Transverse colon (tissue), 4 donors: Measurements from ENCODE around the gene LCA5L. TPM values are rescaled to one million over a fixed set of nuclear protein-coding genes. Genes with fewer than 3 reads are reported as not detected.
A peak's percentile ranks its signal among the peaks of the same experiment; 100 is the strongest.

Experiments used
- DNase-seq: peaks from one replicate; pipeline ENCODE4 v3.0.0-alpha.2; 2019
- H3K27ac ChIP-seq, 4 donors: fragments of 200-600 bp; sonication (generic); 2 replicates each; pipeline ENCODE4 v1.5.1; 2016 to 2018; ENCODE audit warnings: inconsistent platforms in 4 of 4
- H3K27me3 ChIP-seq: fragments of 200-600 bp; sonication (generic); 2 replicates; pipeline ENCODE4 v1.5.1; 2017; ENCODE audit warnings: inconsistent platforms
- H3K36me3 ChIP-seq, 4 donors: fragments of 200-600 bp; sonication (generic); 2 replicates each; pipeline ENCODE4 v1.5.1; 2017 to 2019; ENCODE audit warnings: inconsistent platforms in 4 of 4
- H3K4me1 ChIP-seq, 4 donors: fragments of 200-600 bp; sonication (generic); 2 replicates each; pipeline ENCODE4 v1.5.1; 2017 to 2020; ENCODE audit warnings: inconsistent platforms in 4 of 4
- H3K4me3 ChIP-seq, 4 donors: fragments of 200-600 bp; sonication (generic); 1 replicate in 1 of 4; 2 replicates in 3 of 4; pipeline versions ENCODE4 v1.5.1 to v1.6.1; 2017 to 2019; ENCODE audit warnings: inconsistent platforms in 4 of 4
- H3K9me3 ChIP-seq, 2 donors: fragments of 200-600 bp; sonication (generic); 2 replicates each; pipeline ENCODE4 v1.5.1; 2017 to 2019; ENCODE audit warnings: inconsistent platforms in 2 of 2
- EP300 ChIP-seq: sonication (generic); formaldehyde crosslinking; IDR thresholded peaks from one replicate; pipeline ENCODE4 v1.6.1; 2017; ENCODE audit warnings: antibody characterized with exemption, low read depth
- POLR2A ChIP-seq: fragments of 450-650 bp; IDR thresholded peaks from one replicate; pipeline ENCODE4 v1.6.1; 2016; ENCODE audit warnings: antibody characterized with exemption, mild to moderate bottlenecking, moderate library complexity
- POLR2AphosphoS5 ChIP-seq, 3 donors: sonication (generic); formaldehyde crosslinking; IDR thresholded peaks; one replicate each; pipeline ENCODE4 v1.6.1; 2016; ENCODE audit warnings: antibody characterized with exemption in 3 of 3
- WGBS, 2 donors: methylation state at CpG; one replicate each; pipeline ENCODE4 v1.1.5; 2018; ENCODE audit warnings: low coverage in 1 of 2; 5-methylcytosine and 5-hydroxymethylcytosine counted together
- in situ Hi-C, 4 donors: fragments of 200-750 bp; cut with MboI; loops; one replicate each; pipeline versions ENCODE4 v1.15.0 to v1.15.1; 2017; ENCODE audit warnings: low sequenced_read_pairs in 3 of 4, low pct_ligation_motif_present in 1 of 4, low pct_unique_long_range_greater_than_20kb in 1 of 4
- intact Hi-C: fragments of 100-400 bp; cut with DNase I; formaldehyde crosslinking; loops from one replicate; pipeline ENCODE4 v1.15.1; 2023; ENCODE audit warnings: low total_unique reads
- total RNA-seq, 4 donors: library from RNA; depleted of rRNA; stranded (reverse); fragments of >200 nt; gene quantifications; one replicate each; pipeline ENCODE4 v1.1.0, GENCODE V29; 2016
- TF ChIP-seq, protein P1 (sequence below), 5 experiments: fragments of 200-600 bp in 3 of 5; fragments of 450-650 bp in 2 of 5; sonication (generic) in 3 of 5; IDR thresholded peaks; 1 replicate in 2 of 5; 2 replicates in 3 of 5; pipeline ENCODE4 v1.5.1; 2016 to 2017; ENCODE audit warnings: antibody characterized with exemption in 5 of 5, inconsistent platforms in 3 of 5, mild to moderate bottlenecking in 2 of 5, moderate library complexity in 1 of 5

LCA5L gene
- total RNA-seq, 4 donors from 2014 or later = 0.55 to 0.79 TPM; not detected in 2

DNA sequence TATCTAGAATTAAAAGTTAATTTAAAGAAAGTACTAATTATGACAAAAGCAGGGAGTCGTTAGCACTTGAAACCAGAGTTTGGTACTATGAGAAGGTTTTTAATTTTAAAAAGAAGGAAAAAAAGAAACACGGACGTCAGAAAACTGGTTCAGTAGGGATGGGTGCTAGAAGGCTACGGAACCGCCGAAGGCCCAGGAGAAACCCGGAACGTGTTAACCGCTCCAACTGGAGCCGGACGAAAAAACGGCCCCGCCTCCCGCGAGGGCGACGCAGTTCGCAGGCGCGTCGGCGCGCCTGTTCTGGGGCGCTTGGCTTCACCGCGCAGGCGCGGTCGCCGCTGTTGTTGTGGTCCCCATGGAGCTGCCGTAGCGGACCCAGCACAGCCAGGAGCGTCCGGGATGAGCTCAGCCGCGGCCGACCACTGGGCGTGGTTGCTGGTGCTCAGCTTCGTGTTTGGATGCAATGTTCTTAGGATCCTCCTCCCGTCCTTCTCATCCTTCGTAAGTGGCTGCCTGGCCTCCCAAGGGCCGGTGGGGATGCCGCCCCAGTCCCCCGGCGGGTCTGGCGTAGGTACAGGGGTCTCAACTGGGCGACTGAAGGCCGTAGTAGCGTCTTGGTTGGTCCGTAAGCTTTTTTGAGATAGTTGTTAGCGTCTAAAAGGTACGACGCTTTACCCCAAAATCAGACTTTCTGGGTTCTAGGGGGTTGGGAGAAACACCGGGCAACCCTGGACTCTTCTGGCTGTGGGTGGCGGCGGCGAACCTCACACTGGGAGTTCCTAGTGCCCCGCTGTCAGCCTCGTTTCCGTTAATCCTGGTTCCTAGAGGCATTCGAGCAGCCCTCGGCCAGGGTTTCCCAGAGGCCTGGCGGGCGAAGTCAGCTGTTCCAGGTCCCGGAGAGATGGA, 65.3 kb downstream of the LCA5L start:
- TF ChIP-seq POLR2AphosphoS5 (IDR thresholded peaks at IDR 0.05) (peak; percentile 84 to 93 (median 87)), EP300 (no peak), POLR2A (peak; percentile 80)
- TF ChIP-seq, protein P1, sequence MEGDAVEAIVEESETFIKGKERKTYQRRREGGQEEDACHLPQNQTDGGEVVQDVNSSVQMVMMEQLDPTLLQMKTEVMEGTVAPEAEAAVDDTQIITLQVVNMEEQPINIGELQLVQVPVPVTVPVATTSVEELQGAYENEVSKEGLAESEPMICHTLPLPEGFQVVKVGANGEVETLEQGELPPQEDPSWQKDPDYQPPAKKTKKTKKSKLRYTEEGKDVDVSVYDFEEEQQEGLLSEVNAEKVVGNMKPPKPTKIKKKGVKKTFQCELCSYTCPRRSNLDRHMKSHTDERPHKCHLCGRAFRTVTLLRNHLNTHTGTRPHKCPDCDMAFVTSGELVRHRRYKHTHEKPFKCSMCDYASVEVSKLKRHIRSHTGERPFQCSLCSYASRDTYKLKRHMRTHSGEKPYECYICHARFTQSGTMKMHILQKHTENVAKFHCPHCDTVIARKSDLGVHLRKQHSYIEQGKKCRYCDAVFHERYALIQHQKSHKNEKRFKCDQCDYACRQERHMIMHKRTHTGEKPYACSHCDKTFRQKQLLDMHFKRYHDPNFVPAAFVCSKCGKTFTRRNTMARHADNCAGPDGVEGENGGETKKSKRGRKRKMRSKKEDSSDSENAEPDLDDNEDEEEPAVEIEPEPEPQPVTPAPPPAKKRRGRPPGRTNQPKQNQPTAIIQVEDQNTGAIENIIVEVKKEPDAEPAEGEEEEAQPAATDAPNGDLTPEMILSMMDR (IDR thresholded peaks at IDR 0.05) = no peak
- no peaks in the 10 kb centered on the region for H3K27me3 ChIP-seq
- peaks cover 0 to 23% (median 9%) of the 10 kb centered on the region in 4 donors for H3K4me1 ChIP-seq
- no peaks in the 10 kb centered on the region for H3K9me3 ChIP-seq
- intact Hi-C loops (no loop called here), in situ Hi-C loops (loop anchor here in 2 of 4 donors (10.0 to 25.0 kb wide), 2 partner anchors 65 to 193 kb away; partner anchors contain the start of genes BRWD1 (in 1 of the 2) and PSMG1 (in 1 of the 2))
- peak overlapping the region; percentile 88 to 96 (median 92) for H3K27ac ChIP-seq
- 1 to 3% methylated on average over 9 to 59 of the region's 65 CpGs for WGBS, 2 donors
- no peaks in the 10 kb centered on the region for H3K36me3 ChIP-seq
- peak; percentile 94 for DNase-seq
- H3K4me3 ChIP-seq = peak overlapping the region; percentile 64 to 95 (median 72)

DNA sequence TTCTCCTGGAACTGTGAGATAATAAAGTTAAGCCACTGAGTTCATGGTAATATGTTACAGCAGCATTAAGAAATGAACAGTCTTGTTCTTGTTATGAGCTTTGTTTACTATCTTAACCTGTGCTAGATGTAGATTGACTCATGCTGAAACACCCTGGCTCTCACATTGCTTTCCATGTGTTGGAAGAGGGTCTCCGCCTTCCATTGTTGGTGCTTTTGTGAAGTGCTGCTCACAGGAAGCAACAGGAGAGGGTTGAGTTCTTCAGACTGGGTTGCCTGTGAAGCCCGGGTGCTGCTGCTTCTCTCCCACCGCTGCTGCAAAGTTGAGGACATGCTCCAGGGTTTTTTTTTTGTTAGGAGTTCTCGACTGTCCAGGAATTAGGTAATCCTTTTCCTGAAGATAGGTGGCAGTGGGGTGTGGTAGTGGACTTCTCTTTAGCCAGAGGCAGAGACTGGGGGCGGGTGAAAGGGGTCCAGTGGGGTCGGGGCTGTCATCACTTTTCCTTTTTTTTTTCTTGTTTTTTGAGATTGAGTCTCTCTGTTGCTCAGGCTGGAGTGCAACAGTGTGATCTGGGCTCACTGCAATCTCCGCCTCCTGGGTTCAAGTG, 68.0 kb downstream of the LCA5L start:
- intact Hi-C loops (no loop called here), in situ Hi-C loops (loop anchor here in 1 of 4 donors (25.0 kb wide), 1 partner anchor 190 kb away; the partner anchor contains the start of gene PSMG1)
- Histone ChIP-seq H3K27ac (no peak overlapping the region), H3K4me1 (peaks cover 0 to 23% (median 8%) of the 10 kb centered on the region in 4 donors), H3K36me3 (no peaks in the 10 kb centered on the region), H3K9me3 (no peaks in the 10 kb centered on the region), H3K4me3 (no peak overlapping the region), H3K27me3 (no peaks in the 10 kb centered on the region)
- WGBS, 2 donors = 76 to 83% methylated on average over 2 to 7 of the region's 7 CpGs
- no peak for DNase-seq
- TF ChIP-seq, protein P1 (IDR thresholded peaks at IDR 0.05) = no peak
- TF ChIP-seq EP300 (no peak), POLR2AphosphoS5 (IDR thresholded peaks at IDR 0.05) (no peak), POLR2A (no peak)

DNA sequence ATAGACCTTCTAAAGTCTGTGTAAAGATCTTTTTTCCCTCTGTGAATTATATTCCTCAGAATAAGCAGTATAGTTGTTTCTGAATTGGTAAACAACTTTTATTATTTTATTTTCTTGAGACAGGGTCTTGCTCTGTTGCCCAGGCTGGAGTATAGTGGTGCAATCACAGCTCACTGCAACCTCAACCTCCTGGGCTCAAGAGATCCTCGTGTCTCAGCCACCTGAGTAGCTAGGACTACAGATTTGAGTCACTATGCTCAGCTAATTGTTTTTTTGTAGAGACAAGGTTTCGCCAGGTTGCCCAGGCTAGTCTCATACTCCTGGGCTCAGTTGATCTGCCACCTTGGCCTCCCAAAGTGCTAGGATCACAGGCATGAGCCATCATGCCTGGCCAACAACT, 70.1 kb downstream of the LCA5L start:
- intact Hi-C loops = no loop called here
- 82 to 100% methylated on average over 1 to 2 of the region's 2 CpGs for WGBS, 2 donors

More for the DNA sequence above, 70.1 kb downstream of the LCA5L start:
- TF ChIP-seq, protein P1 (IDR thresholded peaks at IDR 0.05) = no peak
- TF ChIP-seq POLR2A (no peak), EP300 (no peak), POLR2AphosphoS5 (IDR thresholded peaks at IDR 0.05) (no peak)
- Histone ChIP-seq H3K4me1 (peaks cover 0 to 8% (median 0%) of the 10 kb centered on the region in 4 donors), H3K4me3 (no peak overlapping the region), H3K27ac (no peak overlapping the region), H3K9me3 (no peaks in the 10 kb centered on the region), H3K36me3 (no peaks in the 10 kb centered on the region), H3K27me3 (no peaks in the 10 kb centered on the region)
- DNase-seq = no peak
- in situ Hi-C loops = loop anchor here in 1 of 4 donors (25.0 kb wide), 1 partner anchor 188 kb away; the partner anchor contains the start of gene PSMG1
